A673 (cell line): ENCODE measurements around the gene UGT1A9. TPM values are rescaled to one million over a fixed set of nuclear protein-coding genes. Genes with fewer than 3 reads are reported as not detected.

Experiments
- BruUV-seq: library from RNA; stranded (reverse); fragments of 400-500 nt; replicated peaks from 2 replicates; lab custom pipeline; 2021; lab: Mats Ljungman, UMichigan
- CTCF ChIA-PET: fragments of 300-600 bp; sonication (Branson Sonifier 250); formaldehyde crosslinking; loops from one replicate; lab custom pipeline; 2022; ENCODE audit warnings: antibody characterized with exemption; lab: Charles Lee
- POLR2A ChIA-PET: fragments of 300-600 bp; sonication (Branson Sonifier 250); formaldehyde crosslinking; loops from one replicate; lab custom pipeline; 2022; ENCODE audit warnings: antibody characterized with exemption; ENCODE audit not compliant: low non-redundant PET; lab: Charles Lee
- DNase-seq: peaks from one replicate; pipeline ENCODE4 v3.0.0-alpha.2; 2015; ENCODE audit warnings: low spot score
- H3K27ac ChIP-seq: fragments of 200-600 bp; sonication (generic); 2 replicates; pipeline ENCODE4 v1.5.1; 2016; ENCODE audit warnings: mixed run types, low read depth, mild to moderate bottlenecking, mixed read lengths, antibody characterized with exemption, low read length; ENCODE audit not compliant: poor library complexity, severe bottlenecking
- H3K27me3 ChIP-seq: fragments of 200-600 bp; sonication (generic); replicated peaks from 2 replicates; pipeline ENCODE4 v1.6.1; 2017; ENCODE audit warnings: mixed run types, low read depth, mild to moderate bottlenecking, mixed read lengths, antibody characterized with exemption, low read length; ENCODE audit not compliant: insufficient read depth, poor library complexity
- H3K36me3 ChIP-seq: fragments of 200-600 bp; sonication (generic); 2 replicates; pipeline ENCODE4 v1.6.1; 2016; ENCODE audit warnings: mixed run types, mild to moderate bottlenecking, mixed read lengths, antibody characterized with exemption, low read length; ENCODE audit not compliant: insufficient read depth, poor library complexity, severe bottlenecking
- H3K4me1 ChIP-seq: fragments of 200-600 bp; sonication (generic); 2 replicates; pipeline ENCODE4 v1.6.1; 2017; ENCODE audit warnings: mixed run types, mild to moderate bottlenecking, mixed read lengths, antibody characterized with exemption, low read length; ENCODE audit not compliant: insufficient read depth, poor library complexity, severe bottlenecking
- H3K4me3 ChIP-seq: fragments of 200-600 bp; sonication (generic); 2 replicates; pipeline ENCODE4 v1.5.1; 2016; ENCODE audit warnings: low read depth, mixed run types, mild to moderate bottlenecking, mixed read lengths, low read length; ENCODE audit not compliant: poor library complexity, severe bottlenecking
- H3K9me3 ChIP-seq: fragments of 200-600 bp; sonication (generic); 2 replicates; pipeline ENCODE4 v1.6.1; 2016; ENCODE audit warnings: mixed run types, low read depth, mild to moderate bottlenecking, mixed read lengths, antibody characterized with exemption, low read length; ENCODE audit not compliant: poor library complexity, severe bottlenecking
- CTCF ChIP-seq: fragments of 300-800, 200-600 bp; sonication (generic); conservative IDR thresholded peaks from 2 replicates; pipeline ENCODE4 v1.5.1; 2017; ENCODE audit warnings: low read depth, mild to moderate bottlenecking, antibody characterized with exemption, low read length, moderate library complexity, mixed read lengths
- EZH2 ChIP-seq: fragments of 200-600 bp; sonication (generic); IDR thresholded peaks from 2 replicates; pipeline ENCODE4 v1.6.1; 2017; ENCODE audit warnings: borderline replicate concordance, low read depth, mild to moderate bottlenecking, mixed read lengths, antibody characterized with exemption, low read length; ENCODE audit not compliant: poor library complexity, severe bottlenecking
- intact Hi-C: fragments of 100-400 bp; cut with micrococcal nuclease; formaldehyde crosslinking; loops from one replicate; pipeline ENCODE4 v1.10.0; 2022; ENCODE audit not compliant: unreplicated experiment
- total RNA-seq: library from RNA; stranded (reverse); gene quantifications from 2 replicates; pipeline ENCODE4 v1.2.3, GENCODE V29; 2021

Gene UGT1A9
- total RNA-seq, 1 experiment from 2014 or later: not detected

DNA sequence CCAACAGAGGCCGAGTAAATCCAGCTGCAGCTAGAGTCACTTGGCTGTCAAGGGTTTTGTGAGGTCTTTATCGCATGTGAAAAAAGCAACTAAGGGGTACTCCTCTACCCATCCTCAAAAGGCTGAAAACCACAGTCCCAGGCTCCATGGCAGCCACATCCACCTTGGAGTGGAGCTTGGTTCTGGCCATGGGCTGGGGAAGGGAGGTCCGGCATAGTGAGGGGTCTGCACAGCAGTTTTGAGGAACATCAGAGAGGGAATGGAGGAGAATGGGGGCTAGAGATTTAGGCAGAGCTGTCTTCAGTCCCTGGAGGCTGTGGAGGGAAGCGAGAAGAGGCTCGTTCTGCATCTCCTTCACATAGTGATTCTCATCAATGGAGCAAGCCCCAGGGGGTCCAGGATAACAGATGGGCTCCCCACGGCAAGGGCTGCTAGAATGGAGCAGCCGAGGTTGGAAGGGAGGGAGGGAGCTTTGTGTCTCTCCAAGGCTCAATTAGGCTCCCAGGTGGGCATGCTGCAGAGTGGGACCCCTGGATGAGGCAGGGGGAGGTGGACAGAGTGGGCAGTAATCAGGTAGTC lies 127.5 kb downstream of the UGT1A9 start:
- intact Hi-C loops: no loop called here
- TF ChIP-seq CTCF (no peak), EZH2 (no peak)
- BruUV-seq: no TSS peak

GRCh38 chr2:233799716-233800115 lies 128.0 kb downstream of the UGT1A9 start:
- Histone ChIP-seq H3K4me1 (no peaks in the 10 kb centered on the region), H3K9me3 (no peaks in the 10 kb centered on the region), H3K36me3 (no peaks in the 10 kb centered on the region), H3K27ac (no peak overlapping the region), H3K4me3 (no peak overlapping the region), H3K27me3 (no peaks in the 10 kb centered on the region)
- DNase-seq: no peak
- no TSS peak for BruUV-seq
- ChIA-PET CTCF (no interaction called here), POLR2A (no interaction called here)
- TF ChIP-seq EZH2 (no peak), CTCF (no peak)
- intact Hi-C loops: no loop called here

More for the DNA sequence above, 127.5 kb downstream of the UGT1A9 start:
- no peaks in the 10 kb centered on the region for H3K36me3 ChIP-seq
- ChIA-PET POLR2A (no interaction called here), CTCF (no interaction called here)
- H3K27ac ChIP-seq: no peak overlapping the region
- H3K4me1 ChIP-seq: no peaks in the 10 kb centered on the region
- DNase-seq: no peak
- H3K27me3 ChIP-seq: no peaks in the 10 kb centered on the region
- H3K4me3 ChIP-seq: no peak overlapping the region
- H3K9me3 ChIP-seq: no peaks in the 10 kb centered on the region

- TF ChIP-seq EZH2 (no peak), CTCF (no peak)
- Histone ChIP-seq H3K9me3 (no peaks in the 10 kb centered on the region), H3K27ac (no peak overlapping the region), H3K4me3 (no peak overlapping the region), H3K27me3 (no peaks in the 10 kb centered on the region), H3K36me3 (no peaks in the 10 kb centered on the region), H3K4me1 (no peaks in the 10 kb centered on the region)
- intact Hi-C loops: no loop called here
- no peak for DNase-seq
- ChIA-PET POLR2A (no interaction called here), CTCF (no interaction called here)
- BruUV-seq: no TSS peak
Measured at GRCh38 chr2:233800208-233800607, 128.5 kb downstream of the UGT1A9 start.
